ENCODE results near the gene ITGA11.
A peak's percentile ranks its signal among the peaks of the same experiment; 100 is the strongest.

Gene ITGA11

GRCh38 chr15:68274201-68274848 is 157.6 kb downstream of the ITGA11 start:
- intact Hi-C loops (cut with micrococcal nuclease): no loop called here
- peaks cover 29% of the 10 kb centered on the region for H3K4me1 Mint-ChIP-seq (ENCODE audit: low read depth)
- H3K4me3 Mint-ChIP-seq: no peak overlapping the region
- H3K36me3 Mint-ChIP-seq (ENCODE audit: low read depth): peaks cover 22% of the 10 kb centered on the region
- H3K9me3 Mint-ChIP-seq: no peaks in the 10 kb centered on the region
- peaks cover 2% of the 10 kb centered on the region for H3K27me3 Mint-ChIP-seq
- no peak overlapping the region for H3K27ac Mint-ChIP-seq

GRCh38 chr15:68272721-68273271 is 159.2 kb downstream of the ITGA11 start:
- peaks cover 4% of the 10 kb centered on the region for H3K27me3 Mint-ChIP-seq
- H3K4me1 Mint-ChIP-seq (ENCODE audit: low read depth): peaks cover 22% of the 10 kb centered on the region
- intact Hi-C loops (cut with micrococcal nuclease): no loop called here
- H3K36me3 Mint-ChIP-seq (ENCODE audit: low read depth): peaks cover 7% of the 10 kb centered on the region
- no peaks in the 10 kb centered on the region for H3K9me3 Mint-ChIP-seq
- no peak overlapping the region for H3K27ac Mint-ChIP-seq
- no peak overlapping the region for H3K4me3 Mint-ChIP-seq

- H3K4me1 Mint-ChIP-seq (ENCODE audit: low read depth): peaks cover 17% of the 10 kb centered on the region
- H3K27ac Mint-ChIP-seq: no peak overlapping the region
- no peaks in the 10 kb centered on the region for H3K36me3 Mint-ChIP-seq (ENCODE audit: low read depth)
- H3K27me3 Mint-ChIP-seq: peaks cover 10% of the 10 kb centered on the region
- intact Hi-C loops (cut with micrococcal nuclease): no loop called here
- H3K4me3 Mint-ChIP-seq: no peak overlapping the region
- H3K9me3 Mint-ChIP-seq: no peaks in the 10 kb centered on the region
Observed at GRCh38 chr15:68271854-68272471, 160.0 kb downstream of the ITGA11 start.

- Mint-ChIP-seq H3K4me3 (no peak overlapping the region), H3K27ac (no peak overlapping the region), H3K4me1 (ENCODE audit: low read depth) (no peaks in the 10 kb centered on the region), H3K27me3 (peaks cover 21% of the 10 kb centered on the region), H3K9me3 (no peaks in the 10 kb centered on the region), H3K36me3 (ENCODE audit: low read depth) (no peaks in the 10 kb centered on the region)
- intact Hi-C loops (cut with micrococcal nuclease): no loop called here
Observed at GRCh38 chr15:68268405-68268804, 163.6 kb downstream of the ITGA11 start.

- Mint-ChIP-seq H3K4me3 (no peak overlapping the region), H3K36me3 (ENCODE audit: low read depth) (no peaks in the 10 kb centered on the region), H3K4me1 (ENCODE audit: low read depth) (no peaks in the 10 kb centered on the region), H3K9me3 (no peaks in the 10 kb centered on the region), H3K27ac (no peak overlapping the region), H3K27me3 (peaks cover 23% of the 10 kb centered on the region)
- intact Hi-C loops (cut with micrococcal nuclease): no loop called here
Observed at GRCh38 chr15:68265674-68266073, 166.3 kb downstream of the ITGA11 start.

GRCh38 chr15:68265081-68265480 is 166.9 kb downstream of the ITGA11 start:
- Mint-ChIP-seq H3K4me1 (ENCODE audit: low read depth) (no peaks in the 10 kb centered on the region), H3K36me3 (ENCODE audit: low read depth) (no peaks in the 10 kb centered on the region), H3K4me3 (no peak overlapping the region), H3K9me3 (no peaks in the 10 kb centered on the region), H3K27ac (no peak overlapping the region), H3K27me3 (peaks cover 24% of the 10 kb centered on the region)
- intact Hi-C loops (cut with micrococcal nuclease): no loop called here

- H3K36me3 Mint-ChIP-seq (ENCODE audit: low read depth): no peaks in the 10 kb centered on the region
- H3K27me3 Mint-ChIP-seq: peaks cover 23% of the 10 kb centered on the region
- H3K4me1 Mint-ChIP-seq (ENCODE audit: low read depth): no peaks in the 10 kb centered on the region
- H3K9me3 Mint-ChIP-seq: no peaks in the 10 kb centered on the region
- intact Hi-C loops (cut with micrococcal nuclease): no loop called here
- H3K4me3 Mint-ChIP-seq: no peak overlapping the region
- no peak overlapping the region for H3K27ac Mint-ChIP-seq
Observed at GRCh38 chr15:68264282-68264681, 167.7 kb downstream of the ITGA11 start.

- peaks cover 20% of the 10 kb centered on the region for H3K27me3 Mint-ChIP-seq
- H3K27ac Mint-ChIP-seq: no peak overlapping the region
- H3K4me1 Mint-ChIP-seq (ENCODE audit: low read depth): no peaks in the 10 kb centered on the region
- no peaks in the 10 kb centered on the region for H3K36me3 Mint-ChIP-seq (ENCODE audit: low read depth)
- no peak overlapping the region for H3K4me3 Mint-ChIP-seq
- intact Hi-C loops (cut with micrococcal nuclease): no loop called here
- no peaks in the 10 kb centered on the region for H3K9me3 Mint-ChIP-seq
Observed at GRCh38 chr15:68262514-68263356, 169.2 kb downstream of the ITGA11 start.

GRCh38 chr15:68261980-68262379 is 170.0 kb downstream of the ITGA11 start:
- Mint-ChIP-seq H3K4me3 (no peak overlapping the region), H3K4me1 (ENCODE audit: low read depth) (peaks cover 1% of the 10 kb centered on the region), H3K9me3 (no peaks in the 10 kb centered on the region), H3K36me3 (ENCODE audit: low read depth) (no peaks in the 10 kb centered on the region), H3K27me3 (peaks cover 15% of the 10 kb centered on the region), H3K27ac (no peak overlapping the region)
- intact Hi-C loops (cut with micrococcal nuclease): no loop called here

- peaks cover 14% of the 10 kb centered on the region for H3K27me3 Mint-ChIP-seq
- H3K4me3 Mint-ChIP-seq: no peak overlapping the region
- no peaks in the 10 kb centered on the region for H3K9me3 Mint-ChIP-seq
- intact Hi-C loops (cut with micrococcal nuclease): no loop called here
- no peak overlapping the region for H3K27ac Mint-ChIP-seq
- H3K4me1 Mint-ChIP-seq (ENCODE audit: low read depth): peaks cover 8% of the 10 kb centered on the region
- no peaks in the 10 kb centered on the region for H3K36me3 Mint-ChIP-seq (ENCODE audit: low read depth)
Observed at GRCh38 chr15:68261241-68261640, 170.7 kb downstream of the ITGA11 start.

GRCh38 chr15:68259883-68260282 is 172.1 kb downstream of the ITGA11 start:
- Mint-ChIP-seq H3K4me3 (no peak overlapping the region), H3K4me1 (ENCODE audit: low read depth) (peaks cover 19% of the 10 kb centered on the region), H3K9me3 (no peaks in the 10 kb centered on the region), H3K27me3 (peaks cover 10% of the 10 kb centered on the region), H3K27ac (no peak overlapping the region), H3K36me3 (ENCODE audit: low read depth) (no peaks in the 10 kb centered on the region)
- intact Hi-C loops (cut with micrococcal nuclease): loop anchor here (10.0 kb wide), 1 partner anchor 415 kb away; no protein-coding TSS in a partner anchor

GRCh38 chr15:68258692-68259091 is 173.3 kb downstream of the ITGA11 start:
- no peak overlapping the region for H3K27ac Mint-ChIP-seq
- no peaks in the 10 kb centered on the region for H3K36me3 Mint-ChIP-seq (ENCODE audit: low read depth)
- H3K4me1 Mint-ChIP-seq (ENCODE audit: low read depth): peaks cover 21% of the 10 kb centered on the region
- no peak overlapping the region for H3K4me3 Mint-ChIP-seq
- no peaks in the 10 kb centered on the region for H3K9me3 Mint-ChIP-seq
- intact Hi-C loops (cut with micrococcal nuclease): loop anchor here (10.0 kb wide), 1 partner anchor 416 kb away; no protein-coding TSS in a partner anchor
- peaks cover 3% of the 10 kb centered on the region for H3K27me3 Mint-ChIP-seq

GRCh38 chr15:68256675-68257450 is 175.1 kb downstream of the ITGA11 start:
- no peaks in the 10 kb centered on the region for H3K36me3 Mint-ChIP-seq (ENCODE audit: low read depth)
- intact Hi-C loops (cut with micrococcal nuclease): loop anchor here (2.0 to 10.0 kb wide), 2 partner anchors 22 to 418 kb away; no protein-coding TSS in a partner anchor
- peak overlapping the region; percentile 78 for H3K4me3 Mint-ChIP-seq
- peaks cover 1% of the 10 kb centered on the region for H3K27me3 Mint-ChIP-seq
- peak overlapping the region; percentile 87 for H3K27ac Mint-ChIP-seq
- H3K9me3 Mint-ChIP-seq: no peaks in the 10 kb centered on the region
- H3K4me1 Mint-ChIP-seq (ENCODE audit: low read depth): peaks cover 21% of the 10 kb centered on the region
